ENCODE results near the gene DGKA.
"Not testable (repeated sequence)": the region's sequence is repeated elsewhere in the genome, so short reads cannot be mapped to it uniquely, and the experiment has no call there.

Gene DGKA

DNA sequence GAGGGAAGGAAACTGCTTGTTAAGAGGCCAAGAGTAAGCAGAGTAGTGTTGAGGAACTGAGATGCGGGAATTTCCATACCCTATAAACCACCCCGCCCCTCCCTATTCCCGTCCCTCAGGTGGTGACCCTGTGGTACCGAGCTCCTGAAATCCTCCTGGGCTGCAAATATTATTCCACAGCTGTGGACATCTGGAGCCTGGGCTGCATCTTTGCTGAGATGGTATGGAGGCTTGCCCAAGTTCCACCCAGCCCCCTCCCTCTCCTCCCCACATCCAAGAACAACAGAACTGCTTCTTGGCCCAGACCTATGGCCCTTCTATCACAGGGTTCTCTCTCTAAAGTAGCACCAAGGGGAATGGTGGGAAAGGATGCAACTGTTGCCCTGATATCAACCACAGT lies 38.4 kb downstream of the DGKA start:
- DNase-seq: no peak

DNA sequence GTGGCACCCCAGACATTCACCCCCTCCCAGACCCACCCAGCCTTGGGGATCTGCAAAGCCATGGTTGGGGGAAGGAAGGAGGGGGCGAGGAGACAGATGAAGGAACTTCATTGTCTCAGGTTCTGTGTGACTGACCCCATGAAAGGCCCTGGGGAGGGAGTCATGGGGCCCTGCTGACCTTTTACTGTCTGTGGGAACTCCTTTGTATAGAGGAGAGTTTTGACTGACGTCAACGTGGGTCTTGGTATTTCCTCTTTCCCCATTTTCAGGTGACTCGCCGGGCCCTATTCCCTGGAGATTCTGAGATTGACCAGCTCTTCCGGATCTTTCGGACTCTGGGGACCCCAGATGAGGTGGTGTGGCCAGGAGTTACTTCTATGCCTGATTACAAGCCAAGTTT lies 39.8 kb downstream of the DGKA start:
- no peak for DNase-seq

- DNase-seq: no peak
Measured at GRCh38 chr12:55972042-55972441, 41.1 kb downstream of the DGKA start.

DNA sequence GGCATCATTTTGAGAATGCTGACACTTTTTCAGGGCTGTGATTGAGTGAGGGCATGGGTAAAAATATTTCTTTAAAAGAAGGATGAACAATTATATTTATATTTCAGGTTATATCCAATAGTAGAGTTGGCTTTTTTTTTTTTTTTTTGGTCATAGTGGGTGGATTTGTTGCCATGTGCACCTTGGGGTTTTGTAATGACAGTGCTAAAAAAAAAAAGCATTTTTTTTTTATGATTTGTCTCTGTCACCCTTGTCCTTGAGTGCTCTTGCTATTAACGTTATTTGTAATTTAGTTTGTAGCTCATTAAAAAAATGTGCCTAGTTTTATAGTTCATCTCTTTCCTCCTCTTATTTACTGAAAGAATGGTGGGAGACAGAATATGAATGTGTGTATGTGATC lies 41.5 kb downstream of the DGKA start:
- no peak for DNase-seq

DNA sequence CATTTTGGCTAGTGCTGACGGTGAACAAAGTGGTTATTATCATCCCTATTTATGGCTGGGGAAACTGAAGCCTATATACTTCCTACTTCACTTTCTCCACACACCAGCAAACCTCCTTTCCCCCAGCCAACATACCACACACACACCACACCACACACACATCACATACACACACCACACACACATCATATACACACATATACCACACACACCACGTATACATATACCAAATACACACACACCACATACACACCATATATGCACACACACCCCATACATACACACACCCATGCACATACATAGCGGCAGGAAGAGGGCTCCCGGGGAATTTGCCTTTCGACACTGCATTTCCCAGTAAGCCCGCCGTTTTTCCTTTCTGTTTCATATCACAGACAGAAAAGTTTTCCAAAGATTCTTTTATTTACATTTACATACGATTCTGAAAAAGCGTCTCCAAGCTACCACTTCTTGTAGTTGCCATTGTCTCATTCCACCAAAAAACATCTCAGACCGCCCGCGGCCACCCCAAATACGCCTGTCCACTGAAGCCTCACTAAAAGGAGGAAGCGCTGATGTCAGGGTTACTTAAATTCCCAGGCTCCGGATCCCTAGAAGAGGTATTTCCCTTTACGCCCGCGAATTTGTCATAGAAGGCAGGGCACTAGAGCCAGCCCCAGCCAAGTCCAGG lies 42.1 kb downstream of the DGKA start:
- peak; percentile 35 to 61 for DNase-seq

GRCh38 chr12:55973599-55974307 lies 42.8 kb downstream of the DGKA start, which contains the start of gene RAB5B:
Gene RAB5B (plus strand): TSS chr12:55974078. CDS start chr12:55986961, 12,883 bp downstream.
- peak; percentile 100 for DNase-seq

- DNase-seq: peak; percentile 30 to 41
Measured at GRCh38 chr12:55974308-55974730, 43.4 kb downstream of the DGKA start.

- DNase-seq: no peak
Measured at GRCh38 chr12:55978393-55978792, 47.4 kb downstream of the DGKA start.

- DNase-seq: no peak
Measured at GRCh38 chr12:55979069-55979468, 48.1 kb downstream of the DGKA start.

GRCh38 chr12:55981882-55982281 lies 50.9 kb downstream of the DGKA start:
- not testable (repeated sequence) for DNase-seq

DNA sequence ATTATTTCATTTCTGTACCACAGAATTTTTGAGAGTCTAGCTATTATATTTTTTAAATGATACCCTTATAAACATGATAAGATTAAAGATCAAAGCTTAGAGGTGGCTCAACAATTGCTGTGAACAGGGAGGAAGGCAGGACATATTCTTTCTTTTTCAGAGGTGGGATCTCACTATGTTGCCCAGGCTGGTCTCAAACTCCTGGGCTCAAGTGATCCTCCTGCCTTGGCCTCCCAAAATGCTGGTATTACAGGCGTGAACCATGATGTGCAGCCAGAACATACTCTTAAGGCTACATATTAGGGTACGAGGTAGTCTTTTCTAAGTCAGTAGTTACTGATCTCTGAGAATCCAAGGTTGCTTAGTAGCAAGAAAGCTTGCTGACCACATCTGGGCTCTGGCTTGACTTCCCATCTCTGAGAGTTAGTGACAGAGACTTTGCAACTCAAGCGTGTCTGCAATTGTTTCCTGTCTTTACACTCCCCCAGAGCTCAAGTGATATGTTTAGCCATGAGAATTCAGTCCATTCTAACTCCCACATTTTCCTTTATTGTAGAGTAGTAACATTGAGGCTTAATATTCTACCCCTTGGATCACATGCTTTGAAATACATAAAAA lies 51.5 kb downstream of the DGKA start:
- DNase-seq: no peak

DNA sequence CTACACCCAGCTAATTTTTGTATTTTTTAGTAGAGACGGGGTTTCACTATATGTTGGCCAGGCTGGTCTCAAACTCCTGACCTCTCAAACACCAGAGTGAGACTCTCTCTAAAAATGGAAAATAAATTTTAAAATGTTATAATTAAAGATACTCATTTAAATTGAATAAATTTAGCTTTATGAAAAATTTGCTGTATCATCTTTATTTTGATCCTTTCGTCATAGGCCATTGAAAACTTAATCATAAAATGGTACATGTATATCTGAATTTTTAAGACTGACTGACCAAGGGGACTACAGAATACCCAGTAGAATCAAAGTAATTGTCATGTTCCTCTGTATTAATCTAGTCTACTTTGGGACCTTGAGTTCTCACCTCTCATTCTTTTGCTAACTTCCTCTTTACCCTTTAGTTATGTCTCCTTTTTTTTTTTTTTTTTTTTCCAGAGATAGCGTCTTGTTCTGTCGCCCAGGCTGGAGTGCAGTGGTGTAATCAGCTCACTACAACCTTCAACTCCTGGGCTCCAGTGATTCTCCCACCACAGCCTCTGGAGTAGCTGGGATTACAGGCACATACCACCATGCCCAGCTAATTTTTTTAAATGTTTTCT lies 52.4 kb downstream of the DGKA start:
- no peak for DNase-seq

DNA sequence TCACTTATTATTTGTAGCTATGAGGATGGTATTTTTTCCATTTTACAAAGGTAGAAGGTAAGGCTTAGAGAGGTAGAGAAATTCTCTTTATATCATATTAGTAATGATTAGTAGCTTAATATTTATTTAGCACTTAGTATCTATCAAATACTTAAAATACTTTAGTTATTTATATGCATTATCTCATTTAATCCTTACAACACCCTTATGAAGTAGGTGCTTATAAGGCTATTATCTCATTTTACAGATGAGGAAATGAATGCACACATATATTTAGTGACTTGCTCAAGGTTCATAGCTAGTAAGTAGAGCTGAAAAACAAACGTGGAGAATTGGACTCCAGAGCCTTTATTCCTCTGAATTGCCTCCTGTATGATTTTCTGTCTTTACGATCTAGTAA lies 53.9 kb downstream of the DGKA start:
- no peak for DNase-seq

GRCh38 chr12:55985341-55985740 lies 54.4 kb downstream of the DGKA start:
- no peak for DNase-seq

DNA sequence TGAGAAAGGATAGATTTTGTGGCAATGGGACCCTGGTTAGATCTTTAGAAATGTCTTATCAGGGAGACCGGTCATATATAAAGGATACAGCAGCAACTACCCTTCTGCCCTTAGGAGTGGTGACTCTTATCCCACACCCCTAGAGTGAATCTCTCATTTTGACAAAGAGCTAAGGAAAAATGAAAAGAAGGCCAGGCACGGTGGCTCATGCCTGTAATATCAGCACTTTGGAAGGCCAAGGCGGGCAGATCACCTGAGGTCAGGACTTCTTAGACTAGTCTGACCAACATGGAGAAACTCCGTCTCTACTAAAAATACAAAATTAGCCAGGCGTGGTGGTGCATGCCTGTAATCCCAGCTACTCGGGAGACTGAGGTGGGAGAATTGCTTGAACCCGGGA lies 55.0 kb downstream of the DGKA start:
- not testable (repeated sequence) for DNase-seq

GRCh38 chr12:55991110-55991509 lies 60.1 kb downstream of the DGKA start:
- no peak for DNase-seq

GRCh38 chr12:55993230-55993853 lies 62.4 kb downstream of the DGKA start:
- no peak for DNase-seq

DNA sequence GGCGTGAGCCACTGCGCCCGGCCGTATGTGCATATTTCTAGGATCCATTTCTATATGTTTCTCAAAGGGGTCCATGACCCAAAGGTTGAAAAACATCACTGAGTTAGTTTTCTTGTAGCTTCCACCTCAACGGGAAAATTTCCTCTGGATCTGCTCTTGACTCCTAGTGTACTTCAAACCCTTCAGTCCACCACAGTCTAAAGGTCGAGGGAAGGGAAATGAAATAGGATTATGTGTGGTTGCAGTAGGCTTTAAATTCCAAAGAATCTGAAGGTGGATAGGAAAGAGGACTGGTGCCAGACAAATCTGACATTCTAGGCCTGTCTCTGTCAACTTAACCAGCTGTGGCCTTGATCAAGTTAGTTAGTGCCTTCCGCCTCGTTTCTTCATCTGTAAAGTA lies 64.4 kb downstream of the DGKA start:
- DNase-seq: no peak

DNA sequence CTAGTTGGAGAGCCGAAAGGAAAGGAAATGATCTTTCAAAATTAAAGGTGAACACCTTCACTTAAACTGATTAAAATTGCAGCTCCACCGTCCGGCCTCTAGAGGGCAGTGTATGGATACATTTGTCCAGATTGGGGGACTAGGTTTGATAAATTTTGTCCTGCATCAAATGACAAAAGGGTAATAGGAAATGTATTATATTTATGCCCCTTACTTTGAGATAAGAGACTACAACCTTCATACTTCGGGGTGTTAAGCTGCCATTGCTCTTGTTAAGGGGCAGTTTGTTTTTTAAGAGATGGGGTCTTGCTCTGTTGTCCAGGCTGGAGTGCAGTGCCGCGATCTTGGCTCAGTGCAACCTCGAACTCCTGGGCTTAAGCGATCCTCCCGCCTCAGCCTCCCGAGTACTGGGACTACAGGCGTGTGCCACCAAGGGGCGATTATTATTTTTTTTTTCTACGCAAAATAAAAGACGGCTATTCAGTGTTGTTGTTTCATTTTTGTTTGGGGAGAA lies 65.3 kb downstream of the DGKA start:
- DNase-seq: peak; percentile 74 to 83

- peak; percentile 48 to 84 for DNase-seq
Measured at GRCh38 chr12:55996715-55997534, 66.0 kb downstream of the DGKA start, which contains the start of gene SUOX. Gene SUOX (plus strand): TSS chr12:55997276. CDS start chr12:56002222, 4,946 bp downstream.

GRCh38 chr12:55997535-55997859 lies 66.5 kb downstream of the DGKA start:
- DNase-seq: no peak

DNA sequence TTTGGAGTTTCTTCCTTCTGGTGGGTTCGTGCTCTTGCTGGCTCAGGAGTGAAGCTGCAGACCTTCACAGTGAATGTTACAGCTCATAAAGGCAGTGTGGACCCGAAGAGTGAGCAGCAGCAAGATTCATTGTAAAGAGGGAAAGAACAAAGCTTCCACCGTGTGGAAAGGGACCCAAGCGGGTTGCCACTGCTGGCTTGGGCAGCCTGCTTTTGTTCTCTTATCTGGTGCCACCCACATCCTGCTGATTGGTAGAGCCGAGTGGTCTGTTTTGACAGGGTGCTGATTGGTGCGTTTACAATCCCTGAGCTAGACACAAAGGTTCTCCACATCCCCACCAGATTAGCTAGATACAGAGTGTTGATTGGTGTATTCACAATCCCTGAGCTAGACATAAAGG lies 68.6 kb downstream of the DGKA start:
- DNase-seq: not testable (repeated sequence)

All from CD4-positive, alpha-beta T cell treated with Interleukin-4 for 1 hour (primary cell).